Activated naive CD4-positive, alpha-beta T cell treated with anti-CD3 and anti-CD28 coated beads, Interleukin-2, amount 10 ng/mL, durations not matched to agents 7 days and 5 days (primary cell): Measurements from ENCODE around the gene STX11.

Source experiments
- CTCF ChIA-PET: fragments of 350-600 bp; sonication (Branson Sonifier 250); formaldehyde crosslinking; loops from one replicate; lab custom pipeline; 2021; ENCODE audit warnings: antibody characterized with exemption; lab: Charles Lee
- DNase-seq: peaks from one replicate; pipeline ENCODE4 v3.0.0-alpha.2; 2020
- H3K27ac Mint-ChIP-seq: one replicate; pipeline ENCODE4 v1.8.0; 2021; ENCODE audit warnings: mild to moderate bottlenecking, moderate library complexity, mixed read lengths
- H3K27me3 Mint-ChIP-seq: one replicate; pipeline ENCODE4 v1.8.0; 2021; ENCODE audit warnings: mild to moderate bottlenecking, mixed read lengths
- H3K36me3 Mint-ChIP-seq: one replicate; pipeline ENCODE4 v1.8.0; 2021; ENCODE audit warnings: mixed read lengths
- H3K4me1 Mint-ChIP-seq: one replicate; pipeline ENCODE4 v1.8.0; 2021; ENCODE audit warnings: mixed read lengths
- H3K4me3 Mint-ChIP-seq: one replicate; pipeline ENCODE4 v1.8.0; 2021; ENCODE audit warnings: mild to moderate bottlenecking, moderate library complexity, mixed read lengths
- H3K9me3 Mint-ChIP-seq: one replicate; pipeline ENCODE4 v1.8.0; 2021; ENCODE audit warnings: mixed read lengths

The STX11 gene

GRCh38 chr6:144217264-144217663, 66.9 kb downstream of the STX11 start:
- CTCF ChIA-PET: interaction anchor here (1.0 to 4.0 kb wide), 7 partner anchors 68 to 263 kb away, joined by 3 to 39 read pairs (median 10); no protein-coding TSS in a partner anchor
- peaks cover 36% of the 10 kb centered on the region for H3K4me1 Mint-ChIP-seq
- H3K36me3 Mint-ChIP-seq: peaks cover 3% of the 10 kb centered on the region
- H3K9me3 Mint-ChIP-seq: peaks cover 7% of the 10 kb centered on the region
- peak overlapping the region; percentile 81 for H3K4me3 Mint-ChIP-seq
- DNase-seq: no peak
- peaks cover 16% of the 10 kb centered on the region for H3K27me3 Mint-ChIP-seq
- H3K27ac Mint-ChIP-seq: peak overlapping the region; percentile 89

GRCh38 chr6:144217797-144218196, 67.5 kb downstream of the STX11 start:
- H3K27me3 Mint-ChIP-seq: peaks cover 16% of the 10 kb centered on the region
- peaks cover 3% of the 10 kb centered on the region for H3K36me3 Mint-ChIP-seq
- H3K27ac Mint-ChIP-seq: no peak overlapping the region
- DNase-seq: no peak
- no peak overlapping the region for H3K4me3 Mint-ChIP-seq
- H3K9me3 Mint-ChIP-seq: peaks cover 7% of the 10 kb centered on the region
- peaks cover 36% of the 10 kb centered on the region for H3K4me1 Mint-ChIP-seq
- CTCF ChIA-PET: interaction anchor here (1.3 to 4.0 kb wide), 7 partner anchors 12 to 263 kb away, joined by 3 to 39 read pairs (median 10); no protein-coding TSS in a partner anchor

GRCh38 chr6:144219056-144219685, 68.9 kb downstream of the STX11 start:
- Mint-ChIP-seq H3K36me3 (peaks cover 3% of the 10 kb centered on the region), H3K27me3 (peaks cover 9% of the 10 kb centered on the region), H3K4me1 (peaks cover 36% of the 10 kb centered on the region), H3K4me3 (no peak overlapping the region), H3K9me3 (peaks cover 1% of the 10 kb centered on the region), H3K27ac (no peak overlapping the region)
- no peak for DNase-seq
- CTCF ChIA-PET: interaction anchor here (0.7 to 4.0 kb wide), 14 partner anchors 11 to 279 kb away, joined by 3 to 39 read pairs (median 4); no protein-coding TSS in a partner anchor

GRCh38 chr6:144220031-144220790, 69.9 kb downstream of the STX11 start:
- Mint-ChIP-seq H3K4me1 (peaks cover 34% of the 10 kb centered on the region), H3K9me3 (no peaks in the 10 kb centered on the region), H3K4me3 (no peak overlapping the region), H3K27me3 (peaks cover 13% of the 10 kb centered on the region), H3K36me3 (peaks cover 3% of the 10 kb centered on the region), H3K27ac (no peak overlapping the region)
- no peak for DNase-seq
- CTCF ChIA-PET: interaction anchor here (0.6 to 4.0 kb wide), 6 partner anchors 10 to 117 kb away, joined by 3 to 39 read pairs (median 4); partner anchors contain the start of gene STX11

GRCh38 chr6:144223686-144224085, 73.4 kb downstream of the STX11 start:
- Mint-ChIP-seq H3K27ac (no peak overlapping the region), H3K27me3 (peaks cover 8% of the 10 kb centered on the region), H3K4me3 (no peak overlapping the region), H3K4me1 (peaks cover 12% of the 10 kb centered on the region), H3K9me3 (no peaks in the 10 kb centered on the region), H3K36me3 (no peaks in the 10 kb centered on the region)
- CTCF ChIA-PET: interaction anchor here (1.7 kb wide), 1 partner anchor 121 kb away, joined by 6 read pairs; no protein-coding TSS in a partner anchor
- no peak for DNase-seq

- no peaks in the 10 kb centered on the region for H3K9me3 Mint-ChIP-seq
- CTCF ChIA-PET: interaction anchor here (0.9 kb wide), 1 partner anchor 127 kb away, joined by 3 read pairs; no protein-coding TSS in a partner anchor
- H3K27me3 Mint-ChIP-seq: peaks cover 4% of the 10 kb centered on the region
- H3K4me3 Mint-ChIP-seq: no peak overlapping the region
- no peak overlapping the region for H3K27ac Mint-ChIP-seq
- no peaks in the 10 kb centered on the region for H3K4me1 Mint-ChIP-seq
- DNase-seq: no peak
- no peaks in the 10 kb centered on the region for H3K36me3 Mint-ChIP-seq
These were observed 81.4 kb downstream of the STX11 start for GRCh38 chr6:144231721-144232120.

GRCh38 chr6:144232176-144232831, 82.0 kb downstream of the STX11 start:
- Mint-ChIP-seq H3K4me1 (no peaks in the 10 kb centered on the region), H3K4me3 (no peak overlapping the region), H3K36me3 (no peaks in the 10 kb centered on the region), H3K27me3 (peaks cover 4% of the 10 kb centered on the region), H3K27ac (no peak overlapping the region), H3K9me3 (no peaks in the 10 kb centered on the region)
- DNase-seq: no peak
- CTCF ChIA-PET: no interaction called here

GRCh38 chr6:144232832-144233230, 82.5 kb downstream of the STX11 start:
- no peaks in the 10 kb centered on the region for H3K9me3 Mint-ChIP-seq
- no peaks in the 10 kb centered on the region for H3K4me1 Mint-ChIP-seq
- H3K27me3 Mint-ChIP-seq: peaks cover 4% of the 10 kb centered on the region
- no peaks in the 10 kb centered on the region for H3K36me3 Mint-ChIP-seq
- no peak overlapping the region for H3K4me3 Mint-ChIP-seq
- no peak for DNase-seq
- CTCF ChIA-PET: no interaction called here
- H3K27ac Mint-ChIP-seq: no peak overlapping the region

GRCh38 chr6:144234399-144234798, 84.1 kb downstream of the STX11 start:
- Mint-ChIP-seq H3K9me3 (no peaks in the 10 kb centered on the region), H3K27ac (no peak overlapping the region), H3K36me3 (no peaks in the 10 kb centered on the region), H3K4me3 (no peak overlapping the region), H3K27me3 (peaks cover 4% of the 10 kb centered on the region), H3K4me1 (no peaks in the 10 kb centered on the region)
- no peak for DNase-seq
- CTCF ChIA-PET: no interaction called here

GRCh38 chr6:144234935-144235334, 84.6 kb downstream of the STX11 start:
- Mint-ChIP-seq H3K27ac (no peak overlapping the region), H3K36me3 (no peaks in the 10 kb centered on the region), H3K9me3 (no peaks in the 10 kb centered on the region), H3K4me1 (no peaks in the 10 kb centered on the region), H3K4me3 (no peak overlapping the region), H3K27me3 (peaks cover 4% of the 10 kb centered on the region)
- CTCF ChIA-PET: no interaction called here
- DNase-seq: no peak
